ENCODE measurements around the gene TEX26.

Gene TEX26

DNA sequence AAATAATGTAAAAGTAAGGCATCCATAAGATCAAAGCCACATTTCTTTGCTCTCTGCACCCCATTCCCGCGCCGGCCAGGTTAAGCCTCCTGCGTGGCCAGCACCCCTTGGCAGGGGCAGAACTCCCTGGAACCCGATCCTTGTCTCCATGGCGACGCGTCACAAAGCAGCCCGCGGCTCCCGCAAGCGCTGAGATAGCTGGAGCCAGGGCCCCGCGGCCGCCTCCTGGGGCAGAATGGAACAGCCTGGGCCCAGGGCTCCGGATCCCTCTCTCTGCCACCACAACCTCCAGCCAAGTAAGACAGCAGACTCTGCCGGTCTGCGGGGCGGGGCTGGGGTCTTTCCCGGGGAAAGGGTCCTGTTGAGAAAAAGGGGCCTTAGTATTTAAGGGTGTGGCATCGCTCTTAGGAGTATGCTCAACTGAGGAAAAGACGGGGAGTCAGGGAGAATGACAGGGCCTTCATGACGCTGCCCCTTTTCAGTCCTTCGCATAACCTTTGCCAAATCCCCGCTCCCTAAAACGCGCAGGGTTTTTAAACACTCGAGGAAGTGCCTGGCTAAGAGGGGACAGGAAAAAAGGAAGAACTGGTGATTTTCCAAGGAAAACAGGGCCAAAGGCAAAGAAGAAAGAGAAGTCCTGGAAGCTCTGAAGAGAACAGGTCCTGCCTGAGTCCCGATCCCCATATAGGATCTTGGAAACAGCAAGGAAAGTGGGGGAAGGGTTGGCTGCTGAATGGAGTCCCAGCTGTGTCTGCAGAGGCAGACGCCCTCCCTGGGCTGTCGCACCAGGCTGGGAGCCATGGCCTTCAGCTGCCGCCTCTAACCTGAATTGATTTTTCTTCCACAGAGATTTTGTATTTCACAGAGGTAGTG is at the start of gene TEX26:
Gene TEX26 (plus strand): TSS at position 176 of the 873 bp plus-strand sequence. CDS start 60 bp downstream, at position 236.
- peak; percentile 23 for DNase-seq (ENCODE audit: low read depth, low spot score)

- no peak for DNase-seq (ENCODE audit: low read depth, low spot score)
Observed at GRCh38 chr13:30882996-30883766, 49.3 kb upstream of the TEX26 start.

DNA sequence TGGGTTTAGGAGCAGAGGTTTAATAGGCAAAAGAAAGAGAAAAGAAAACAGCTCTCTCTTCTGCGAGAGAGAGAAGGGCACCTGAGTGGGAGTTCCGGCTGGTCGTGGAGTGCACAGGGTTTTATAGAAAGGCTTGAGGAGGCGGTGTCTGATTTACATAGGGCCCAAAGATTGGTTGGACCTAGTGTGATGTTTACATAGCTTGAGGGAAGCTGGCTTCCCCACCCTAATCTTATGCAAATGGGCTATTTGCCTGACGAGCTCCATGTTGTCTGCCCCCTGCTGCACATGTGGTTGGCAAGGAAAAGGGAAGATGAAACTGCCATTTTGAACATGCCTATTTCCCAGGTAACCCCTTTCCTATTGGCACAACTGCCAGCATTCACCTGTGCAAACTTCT is 47.9 kb upstream of the TEX26 start:
- DNase-seq (ENCODE audit: low read depth, low spot score) = no peak

GRCh38 chr13:30889196-30889690 is 43.2 kb upstream of the TEX26 start:
- DNase-seq (ENCODE audit: low read depth, low spot score) = no peak

GRCh38 chr13:30892966-30893365 is 39.5 kb upstream of the TEX26 start:
- DNase-seq (ENCODE audit: low read depth, low spot score) = no peak

DNA sequence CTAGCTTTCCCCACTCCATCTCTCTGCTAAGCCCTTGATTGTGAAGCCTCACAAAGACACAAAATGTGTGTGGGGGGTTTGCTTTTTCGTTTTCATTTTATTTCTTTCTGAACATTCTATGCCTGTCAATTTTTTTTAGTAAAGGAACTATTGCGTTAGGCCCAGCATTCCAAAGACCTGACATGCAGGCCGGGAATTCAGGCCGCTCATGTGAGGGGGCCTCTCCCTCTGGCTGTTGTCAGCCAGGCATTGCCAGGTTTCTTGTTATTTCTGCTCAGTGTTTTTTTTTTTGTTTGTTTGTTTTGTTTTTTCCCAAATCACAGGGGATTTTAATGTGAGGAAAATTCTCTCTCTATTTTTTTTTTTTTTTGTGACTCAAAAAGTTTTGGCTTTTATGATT is 36.7 kb upstream of the TEX26 start:
- DNase-seq (ENCODE audit: low read depth, low spot score) = no peak

GRCh38 chr13:30898070-30898469 is 34.4 kb upstream of the TEX26 start:
- no peak for DNase-seq (ENCODE audit: low read depth, low spot score)

- DNase-seq (ENCODE audit: low read depth, low spot score) = no peak
Observed at GRCh38 chr13:30898678-30899241, 33.7 kb upstream of the TEX26 start.

DNA sequence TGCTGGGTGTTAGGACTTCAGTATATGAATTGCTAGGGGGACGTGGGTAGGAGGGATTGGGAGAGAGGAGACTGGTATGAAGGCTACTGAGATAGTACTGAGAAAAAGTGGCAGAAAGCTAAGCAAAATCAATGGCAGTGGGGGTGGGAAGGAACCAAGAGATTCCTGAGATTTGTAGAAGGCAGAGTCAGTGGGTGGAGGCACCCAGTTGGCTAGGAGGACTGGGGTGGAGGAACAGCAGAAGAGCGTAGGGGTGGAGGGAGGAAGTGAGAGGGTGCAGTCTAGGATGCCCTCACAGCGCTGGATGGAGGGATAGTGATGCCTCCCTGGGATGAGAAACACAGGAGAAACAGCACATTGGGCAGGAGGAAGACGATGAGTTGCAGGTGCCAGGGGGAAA is 32.0 kb upstream of the TEX26 start:
- no peak for DNase-seq (ENCODE audit: low read depth, low spot score)

GRCh38 chr13:30900952-30901749 is 31.3 kb upstream of the TEX26 start:
- no peak for DNase-seq (ENCODE audit: low read depth, low spot score)

GRCh38 chr13:30904043-30904442 is 28.4 kb upstream of the TEX26 start:
- no peak for DNase-seq (ENCODE audit: low read depth, low spot score)

GRCh38 chr13:30905932-30906383 is 26.5 kb upstream of the TEX26 start, which contains the start of gene MEDAG:
TSS of gene MEDAG (plus strand) at chr13:30906271. CDS start at chr13:30906516, 245 bp downstream.
- no peak for DNase-seq (ENCODE audit: low read depth, low spot score)

GRCh38 chr13:30906411-30907051 is 25.9 kb upstream of the TEX26 start:
- DNase-seq (ENCODE audit: low read depth, low spot score) = no peak

- DNase-seq (ENCODE audit: low read depth, low spot score) = no peak
Observed at GRCh38 chr13:30907121-30907861, 25.2 kb upstream of the TEX26 start.

DNA sequence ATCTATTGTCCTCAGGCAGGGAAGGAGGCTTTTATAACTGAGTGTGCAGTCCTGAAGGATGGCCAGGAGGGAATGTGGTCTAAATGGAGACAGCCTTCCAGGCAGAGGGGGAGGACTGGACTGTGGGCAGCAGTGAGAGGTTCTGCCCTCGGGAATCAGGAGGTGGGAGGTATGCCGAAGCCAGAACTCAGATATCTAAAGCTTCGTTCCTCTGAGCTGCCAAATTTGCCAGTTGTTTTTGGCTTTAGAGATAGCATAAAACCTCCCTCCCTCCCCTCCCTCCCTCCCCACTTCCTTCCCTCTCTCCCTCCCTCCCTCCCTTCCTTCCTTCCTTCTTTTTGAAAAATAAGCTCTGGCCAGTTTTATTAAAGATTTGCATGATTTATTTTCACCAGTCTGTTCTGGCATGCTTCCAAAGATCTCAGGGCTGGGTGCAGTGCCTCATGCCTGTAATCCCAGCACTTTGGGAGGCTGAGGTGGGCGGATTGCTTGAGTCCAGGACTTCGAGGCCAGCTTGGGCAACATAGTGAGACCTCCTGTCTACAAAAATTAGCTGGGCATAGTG is 24.0 kb upstream of the TEX26 start:
- DNase-seq (ENCODE audit: low read depth, low spot score) = no peak

DNA sequence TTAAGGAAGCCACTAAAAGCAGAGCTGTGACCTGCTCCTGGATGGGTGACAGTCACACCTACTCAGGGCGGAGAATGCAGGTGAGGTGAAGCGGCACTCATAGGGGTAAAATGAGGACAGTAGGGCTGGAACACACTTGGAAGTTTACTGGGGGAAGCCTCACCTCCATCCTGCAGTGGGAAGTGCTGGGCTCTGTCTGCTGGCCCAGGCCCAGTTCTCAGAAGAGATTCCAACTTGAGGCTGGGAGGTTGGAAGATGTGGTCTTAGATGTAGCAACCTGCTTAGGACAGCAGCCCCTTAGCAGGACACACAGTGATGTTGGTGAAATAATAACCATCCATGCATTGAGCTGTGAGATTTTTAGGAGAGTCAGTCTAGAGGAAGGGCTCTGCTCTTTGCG is 21.8 kb upstream of the TEX26 start:
- DNase-seq (ENCODE audit: low read depth, low spot score) = no peak

DNA sequence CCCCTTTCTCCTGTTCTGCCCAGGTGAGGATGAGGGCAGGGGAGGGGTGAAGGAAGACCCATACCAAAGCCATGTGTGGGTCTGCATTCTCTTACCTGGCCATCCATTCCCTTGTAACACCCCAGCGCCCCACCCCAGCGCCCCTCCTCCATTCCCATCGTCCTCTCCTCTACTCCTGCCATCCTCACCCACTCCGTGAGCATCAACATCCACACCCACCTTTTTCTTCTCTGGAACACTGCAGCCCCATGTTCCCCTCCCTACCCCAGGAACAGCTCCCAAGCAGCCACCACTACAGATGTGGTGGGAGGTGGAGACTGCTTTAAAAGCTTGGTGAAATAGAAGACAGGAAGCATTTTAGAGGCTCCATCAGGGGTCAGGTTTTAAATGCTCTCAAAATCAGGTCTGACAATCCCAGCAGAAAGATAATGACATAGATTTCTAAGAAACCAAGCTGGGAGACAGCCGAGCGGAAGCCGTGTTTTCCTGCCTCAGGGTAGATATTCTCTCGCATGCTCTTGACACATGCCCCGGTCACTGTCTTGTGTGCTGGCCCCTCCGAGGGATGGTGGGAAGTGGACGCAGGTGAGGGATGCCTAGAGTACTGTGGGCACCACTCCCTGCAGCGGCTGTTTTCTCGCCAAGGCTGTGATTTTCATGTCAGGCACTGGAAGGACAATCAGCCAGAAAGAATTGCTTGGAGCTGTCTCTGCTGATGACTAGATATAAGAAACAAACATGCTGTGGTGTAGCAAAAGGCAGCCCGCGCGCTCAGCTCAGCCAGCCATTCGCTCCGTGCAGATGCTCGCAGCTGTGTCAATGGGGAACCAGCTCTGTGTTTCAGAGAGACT is 16.5 kb upstream of the TEX26 start:
- no peak for DNase-seq (ENCODE audit: low read depth, low spot score)

DNA sequence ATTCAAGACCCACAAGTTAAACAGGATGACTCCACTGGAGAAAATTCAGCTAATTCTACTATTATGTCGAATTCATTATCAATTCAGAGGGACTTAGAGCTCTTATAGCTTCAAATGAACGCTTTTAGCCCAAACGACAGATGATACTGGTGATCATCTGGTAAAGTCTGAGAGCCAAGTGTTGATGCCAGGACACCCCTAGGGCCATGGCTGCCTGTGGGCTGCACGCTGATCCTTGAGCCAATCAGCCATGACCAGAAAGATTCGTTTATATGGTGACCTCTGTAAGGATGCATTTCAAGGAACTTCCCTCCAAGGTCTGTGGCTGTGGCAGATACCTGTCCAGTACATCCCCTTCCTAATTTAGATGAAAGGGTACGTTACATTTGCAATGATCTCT is 15.5 kb upstream of the TEX26 start:
- DNase-seq (ENCODE audit: low read depth, low spot score) = no peak
